Measurements from ENCODE around the gene NRXN3.

DNA sequence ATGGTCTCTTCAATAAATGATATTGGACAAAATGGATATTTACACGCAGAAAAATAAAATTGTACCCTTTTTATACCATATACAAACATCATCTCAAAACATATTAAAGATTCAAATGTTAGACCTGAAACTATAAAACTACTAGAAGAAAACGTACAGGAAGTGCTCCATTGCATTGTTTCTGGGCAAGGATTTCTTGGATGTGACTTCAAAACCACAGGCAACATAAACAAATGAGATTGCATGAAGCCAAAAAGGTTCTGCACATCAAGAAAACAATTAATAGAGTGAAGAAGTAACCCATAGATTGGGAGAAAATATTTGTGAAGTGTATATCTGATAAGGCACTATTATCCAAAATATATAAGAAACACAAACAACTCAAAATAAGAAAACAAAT, 812.4 kb downstream of the NRXN3 start:
- TF ChIP-seq, protein P1, sequence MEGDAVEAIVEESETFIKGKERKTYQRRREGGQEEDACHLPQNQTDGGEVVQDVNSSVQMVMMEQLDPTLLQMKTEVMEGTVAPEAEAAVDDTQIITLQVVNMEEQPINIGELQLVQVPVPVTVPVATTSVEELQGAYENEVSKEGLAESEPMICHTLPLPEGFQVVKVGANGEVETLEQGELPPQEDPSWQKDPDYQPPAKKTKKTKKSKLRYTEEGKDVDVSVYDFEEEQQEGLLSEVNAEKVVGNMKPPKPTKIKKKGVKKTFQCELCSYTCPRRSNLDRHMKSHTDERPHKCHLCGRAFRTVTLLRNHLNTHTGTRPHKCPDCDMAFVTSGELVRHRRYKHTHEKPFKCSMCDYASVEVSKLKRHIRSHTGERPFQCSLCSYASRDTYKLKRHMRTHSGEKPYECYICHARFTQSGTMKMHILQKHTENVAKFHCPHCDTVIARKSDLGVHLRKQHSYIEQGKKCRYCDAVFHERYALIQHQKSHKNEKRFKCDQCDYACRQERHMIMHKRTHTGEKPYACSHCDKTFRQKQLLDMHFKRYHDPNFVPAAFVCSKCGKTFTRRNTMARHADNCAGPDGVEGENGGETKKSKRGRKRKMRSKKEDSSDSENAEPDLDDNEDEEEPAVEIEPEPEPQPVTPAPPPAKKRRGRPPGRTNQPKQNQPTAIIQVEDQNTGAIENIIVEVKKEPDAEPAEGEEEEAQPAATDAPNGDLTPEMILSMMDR (IDR thresholded peaks at IDR 0.05): no peak
- TF ChIP-seq POLR2AphosphoS5 (IDR thresholded peaks at IDR 0.05): no peak
- TF ChIP-seq POLR2A (IDR thresholded peaks at IDR 0.05): no peak
- no peak for TF ChIP-seq EP300 (IDR thresholded peaks at IDR 0.05)

All from stomach (tissue), 4 donors.